Measurements from ENCODE around the gene TRIM2. TPM values are rescaled to one million over a fixed set of nuclear protein-coding genes. Genes with fewer than 3 reads are reported as not detected.

TRIM2 gene
- polyA plus RNA-seq, 1 of the 3 experiments (the other 2 are of a cell fraction), result 16.4 TPM

DNA sequence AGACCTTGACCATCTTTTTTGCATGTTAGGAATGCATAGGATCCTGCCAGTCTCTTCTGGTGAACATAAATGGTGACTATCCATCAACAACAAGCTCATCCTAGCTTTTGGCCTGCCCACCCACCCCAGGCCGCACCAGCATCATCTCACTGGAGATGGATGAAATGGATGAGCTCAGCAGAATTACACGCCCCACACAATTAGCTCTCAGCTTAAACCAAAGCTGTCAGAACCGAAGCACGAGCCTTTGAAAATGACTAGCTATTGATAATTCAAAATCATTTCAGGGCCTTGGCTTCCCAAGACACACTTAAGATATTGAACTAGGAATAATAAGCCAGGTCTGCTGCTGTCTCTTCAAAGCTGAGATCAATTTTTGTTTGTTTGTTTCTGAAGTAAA lies 77.8 kb downstream of the TRIM2 start:
- no peak overlapping the region for H3K27ac ChIP-seq (ENCODE audit: low read depth in 2 of 2, low read length in 1 of 2)

DNA sequence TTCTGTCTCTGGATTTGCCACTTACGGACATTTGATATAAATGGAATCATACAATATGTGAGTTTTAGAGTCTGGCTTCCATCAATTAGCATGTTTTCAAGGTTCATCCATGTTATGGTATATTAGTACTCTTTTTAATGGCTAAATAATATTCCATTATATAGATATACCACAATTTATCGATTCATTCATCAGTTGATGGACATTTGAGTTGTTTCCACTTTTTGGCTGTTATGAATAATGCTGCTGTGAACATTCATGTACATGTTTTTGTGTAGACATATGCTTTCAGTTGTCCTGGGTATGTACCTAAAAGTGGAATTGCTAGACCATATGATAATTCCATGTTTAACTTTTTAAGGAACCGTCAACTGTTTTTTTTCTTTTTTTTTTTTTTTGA lies 79.0 kb downstream of the TRIM2 start:
- Histone ChIP-seq H3K79me2 (ENCODE audit: insufficient read depth) (peaks cover 5% of the 10 kb centered on the region; the same call in 1 of the 2 replicates), H4K20me1 (ENCODE audit: insufficient read depth) (no peaks in the 10 kb centered on the region), H3K36me3 (replicated peaks in 1 of 2; ENCODE audit: control insufficient read depth in 1 of 2, insufficient read depth in 2 of 2, low read length in 1 of 2) (peaks cover 10 to 29% of the 10 kb centered on the region in 2 experiments), H3K4me1 (ENCODE audit: control insufficient read depth in 1 of 2, insufficient read depth in 2 of 2, low read depth in 1 of 2, low read length in 1 of 2) (no peaks in the 10 kb centered on the region), H3K27me3 (ENCODE audit: insufficient read depth) (no peaks in the 10 kb centered on the region), H2AFZ (ENCODE audit: low read depth) (no peak overlapping the region), H3K9me2 (no peaks in the 10 kb centered on the region), H3K27ac (ENCODE audit: low read depth in 2 of 2, low read length in 1 of 2) (no peak overlapping the region), H3K4me3 (ENCODE audit: low read depth in 2 of 2, low read length in 1 of 2) (no peak overlapping the region), H3K9me3 (no peaks in the 10 kb centered on the region), H3K4me2 (no peak overlapping the region), H3F3A (replicated peaks; ENCODE audit: insufficient read depth) (no peaks in the 10 kb centered on the region), H3K9ac (no peak overlapping the region)
- 91% methylated on average over 3 of the region's 3 CpGs for WGBS (ENCODE audit: low lambda C conversion rate)
- POLR2A ChIA-PET, result no interaction called here
- no peak for DNase-seq
- CTCF ChIA-PET, result no interaction called here
- TF ChIP-seq, protein P1, sequence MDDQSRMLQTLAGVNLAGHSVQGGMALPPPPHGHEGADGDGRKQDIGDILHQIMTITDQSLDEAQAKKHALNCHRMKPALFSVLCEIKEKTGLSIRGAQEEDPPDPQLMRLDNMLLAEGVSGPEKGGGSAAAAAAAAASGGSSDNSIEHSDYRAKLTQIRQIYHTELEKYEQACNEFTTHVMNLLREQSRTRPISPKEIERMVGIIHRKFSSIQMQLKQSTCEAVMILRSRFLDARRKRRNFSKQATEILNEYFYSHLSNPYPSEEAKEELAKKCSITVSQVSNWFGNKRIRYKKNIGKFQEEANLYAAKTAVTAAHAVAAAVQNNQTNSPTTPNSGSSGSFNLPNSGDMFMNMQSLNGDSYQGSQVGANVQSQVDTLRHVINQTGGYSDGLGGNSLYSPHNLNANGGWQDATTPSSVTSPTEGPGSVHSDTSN (IDR thresholded peaks at IDR 0.05), result no peak
- TF ChIP-seq, protein P2, sequence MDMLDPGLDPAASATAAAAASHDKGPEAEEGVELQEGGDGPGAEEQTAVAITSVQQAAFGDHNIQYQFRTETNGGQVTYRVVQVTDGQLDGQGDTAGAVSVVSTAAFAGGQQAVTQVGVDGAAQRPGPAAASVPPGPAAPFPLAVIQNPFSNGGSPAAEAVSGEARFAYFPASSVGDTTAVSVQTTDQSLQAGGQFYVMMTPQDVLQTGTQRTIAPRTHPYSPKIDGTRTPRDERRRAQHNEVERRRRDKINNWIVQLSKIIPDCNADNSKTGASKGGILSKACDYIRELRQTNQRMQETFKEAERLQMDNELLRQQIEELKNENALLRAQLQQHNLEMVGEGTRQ (IDR thresholded peaks at IDR 0.05; ENCODE audit: borderline replicate concordance, low read depth, low read length), result no peak
- TF ChIP-seq, protein P3, sequence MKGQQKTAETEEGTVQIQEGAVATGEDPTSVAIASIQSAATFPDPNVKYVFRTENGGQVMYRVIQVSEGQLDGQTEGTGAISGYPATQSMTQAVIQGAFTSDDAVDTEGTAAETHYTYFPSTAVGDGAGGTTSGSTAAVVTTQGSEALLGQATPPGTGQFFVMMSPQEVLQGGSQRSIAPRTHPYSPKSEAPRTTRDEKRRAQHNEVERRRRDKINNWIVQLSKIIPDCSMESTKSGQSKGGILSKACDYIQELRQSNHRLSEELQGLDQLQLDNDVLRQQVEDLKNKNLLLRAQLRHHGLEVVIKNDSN (IDR thresholded peaks at IDR 0.05; ENCODE audit: borderline replicate concordance, low read depth), result no peak
- no peak for TF ChIP-seq RAD21 (IDR thresholded peaks at IDR 0.05; ENCODE audit: low read length)
- TF ChIP-seq, protein P4, sequence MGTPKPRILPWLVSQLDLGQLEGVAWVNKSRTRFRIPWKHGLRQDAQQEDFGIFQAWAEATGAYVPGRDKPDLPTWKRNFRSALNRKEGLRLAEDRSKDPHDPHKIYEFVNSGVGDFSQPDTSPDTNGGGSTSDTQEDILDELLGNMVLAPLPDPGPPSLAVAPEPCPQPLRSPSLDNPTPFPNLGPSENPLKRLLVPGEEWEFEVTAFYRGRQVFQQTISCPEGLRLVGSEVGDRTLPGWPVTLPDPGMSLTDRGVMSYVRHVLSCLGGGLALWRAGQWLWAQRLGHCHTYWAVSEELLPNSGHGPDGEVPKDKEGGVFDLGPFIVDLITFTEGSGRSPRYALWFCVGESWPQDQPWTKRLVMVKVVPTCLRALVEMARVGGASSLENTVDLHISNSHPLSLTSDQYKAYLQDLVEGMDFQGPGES (IDR thresholded peaks at IDR 0.05; ENCODE audit: low read depth, low read length), result no peak

More for the DNA sequence above, 77.8 kb downstream of the TRIM2 start:
- Histone ChIP-seq H3K4me1 (ENCODE audit: control insufficient read depth in 1 of 2, insufficient read depth in 2 of 2, low read depth in 1 of 2, low read length in 1 of 2) (no peaks in the 10 kb centered on the region), H3K4me3 (ENCODE audit: low read depth in 2 of 2, low read length in 1 of 2) (no peak overlapping the region), H3K4me2 (no peak overlapping the region), H3K36me3 (replicated peaks in 1 of 2; ENCODE audit: control insufficient read depth in 1 of 2, insufficient read depth in 2 of 2, low read length in 1 of 2) (peaks cover 16 to 17% of the 10 kb centered on the region in 2 experiments), H3K9me2 (no peaks in the 10 kb centered on the region), H3K79me2 (ENCODE audit: insufficient read depth) (peaks cover 2% of the 10 kb centered on the region; the same call in 1 of the 2 replicates), H3K9me3 (no peaks in the 10 kb centered on the region), H3F3A (replicated peaks; ENCODE audit: insufficient read depth) (no peaks in the 10 kb centered on the region), H3K27me3 (ENCODE audit: insufficient read depth) (no peaks in the 10 kb centered on the region), H2AFZ (ENCODE audit: low read depth) (no peak overlapping the region), H3K9ac (no peak overlapping the region), H4K20me1 (ENCODE audit: insufficient read depth) (no peaks in the 10 kb centered on the region)
- ChIA-PET CTCF (interaction anchor here (0.9 to 1.7 kb wide), 3 partner anchors 10 to 139 kb away, joined by 3 to 5 read pairs (median 3); no protein-coding TSS in a partner anchor), POLR2A (no interaction called here)
- TF ChIP-seq POLR2AphosphoS5 (IDR thresholded peaks at IDR 0.05; ENCODE audit: low read depth, low read length), result no peak
- TF ChIP-seq, protein P2 (IDR thresholded peaks at IDR 0.05; ENCODE audit: borderline replicate concordance, low read depth, low read length), result no peak
- no peak for TF ChIP-seq FOSL2 (IDR thresholded peaks at IDR 0.05; ENCODE audit: borderline replicate concordance, low read depth)
- no peak for TF ChIP-seq RAD21 (IDR thresholded peaks at IDR 0.05; ENCODE audit: low read length)
- TF ChIP-seq JUND (IDR thresholded peaks at IDR 0.05), result no peak
- TF ChIP-seq SMC3 (IDR thresholded peaks at IDR 0.05; ENCODE audit: low read depth, low read length), result no peak
- no peak for TF ChIP-seq GABPA (IDR thresholded peaks at IDR 0.05; ENCODE audit: low read depth)
- no peak for TF ChIP-seq MXI1 (IDR thresholded peaks at IDR 0.05; ENCODE audit: low read depth, low read length)
- 90% methylated on average over 4 of the region's 4 CpGs for WGBS (ENCODE audit: low lambda C conversion rate)
- DNase-seq, result no peak
